Measurements from ENCODE around the gene OR1E2.
"Not testable (repeated sequence)": the region's sequence is repeated elsewhere in the genome, so short reads cannot be mapped to it uniquely, and the experiment has no call there.

Gene OR1E2

DNA sequence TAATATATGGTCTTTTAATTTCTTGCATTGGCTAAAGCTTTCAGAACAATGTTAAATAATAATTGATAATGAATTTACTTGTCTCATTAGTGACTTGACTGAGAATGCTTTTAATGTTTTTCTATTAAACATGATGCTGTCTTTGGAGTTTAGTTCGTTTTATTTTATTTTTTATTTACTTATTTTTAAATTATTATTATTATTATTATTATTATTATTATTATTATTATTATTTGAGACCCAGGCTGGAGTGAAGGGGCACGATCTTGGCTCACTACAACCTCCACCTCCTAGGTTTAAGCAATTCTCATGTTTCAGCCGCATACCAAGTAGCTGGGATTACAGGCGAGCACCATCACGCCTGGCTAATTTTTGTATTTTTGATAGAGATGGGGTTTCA, 18.0 kb downstream of the OR1E2 start:
- H3K27me3 ChIP-seq (ENCODE audit: control insufficient read depth in 3 of 3, insufficient read depth in 3 of 3, low read depth in 1 of 3, low read length in 3 of 3) = no peaks in the 10 kb centered on the region
- H4K91ac ChIP-seq (ENCODE audit: low read depth, low read length, poor library complexity) = no peak overlapping the region
- no peak overlapping the region for H3K18ac ChIP-seq (ENCODE audit: low read length)
- no peak overlapping the region for H3K4me3 ChIP-seq (ENCODE audit: low read length in 2 of 2)
- H2BK12ac ChIP-seq (ENCODE audit: low read length) = no peak overlapping the region
- no peak overlapping the region for H3K9ac ChIP-seq (ENCODE audit: low read depth, low read length, poor library complexity)
- no peaks in the 10 kb centered on the region for H3K9me3 ChIP-seq (replicated peaks in 1 of 2; ENCODE audit: control insufficient read depth in 2 of 2, insufficient read depth in 1 of 2, low read depth in 1 of 2, low read length in 2 of 2)
- no peaks in the 10 kb centered on the region for H3K36me3 ChIP-seq (replicated peaks in 1 of 2; ENCODE audit: control insufficient read depth in 2 of 2, insufficient read depth in 2 of 2, low read length in 2 of 2)
- no peaks in the 10 kb centered on the region for H3K4me1 ChIP-seq (ENCODE audit: control insufficient read depth in 2 of 2, insufficient read depth in 1 of 2, low read depth in 1 of 2, low read length in 2 of 2)
- H2BK15ac ChIP-seq (ENCODE audit: low read length) = no peak overlapping the region
- H2BK120ac ChIP-seq (ENCODE audit: low read depth, low read length) = no peak overlapping the region
- H3K27ac ChIP-seq (replicated peaks; ENCODE audit: low read length) = no peak overlapping the region
- H3K79me1 ChIP-seq (ENCODE audit: low read depth, low read length) = no peaks in the 10 kb centered on the region
- no peak for DNase-seq (ENCODE audit: low spot score)
- H3K14ac ChIP-seq (ENCODE audit: low read length) = no peak overlapping the region
- no peak overlapping the region for H3K4me2 ChIP-seq (ENCODE audit: insufficient read depth, low read length, poor library complexity, severe bottlenecking)
- no CpG with 5 or more reads among the region's 5 CpGs for WGBS, 2 donors (ENCODE audit: extremely low coverage in 2 of 2, insufficient read length in 2 of 2, insufficient replicate concordance in 1 of 2)
- H3K4ac ChIP-seq (ENCODE audit: low read length) = no peak overlapping the region
- no peak overlapping the region for H2BK5ac ChIP-seq (ENCODE audit: low read length)
- H3K23ac ChIP-seq (ENCODE audit: low read depth, low read length, poor library complexity) = no peak overlapping the region
- H4K8ac ChIP-seq (ENCODE audit: low read depth, low read length) = no peak overlapping the region
- H2AK5ac ChIP-seq (ENCODE audit: low read depth, low read length) = no peak overlapping the region
- no peak overlapping the region for H2AFZ ChIP-seq (ENCODE audit: low read length)

DNA sequence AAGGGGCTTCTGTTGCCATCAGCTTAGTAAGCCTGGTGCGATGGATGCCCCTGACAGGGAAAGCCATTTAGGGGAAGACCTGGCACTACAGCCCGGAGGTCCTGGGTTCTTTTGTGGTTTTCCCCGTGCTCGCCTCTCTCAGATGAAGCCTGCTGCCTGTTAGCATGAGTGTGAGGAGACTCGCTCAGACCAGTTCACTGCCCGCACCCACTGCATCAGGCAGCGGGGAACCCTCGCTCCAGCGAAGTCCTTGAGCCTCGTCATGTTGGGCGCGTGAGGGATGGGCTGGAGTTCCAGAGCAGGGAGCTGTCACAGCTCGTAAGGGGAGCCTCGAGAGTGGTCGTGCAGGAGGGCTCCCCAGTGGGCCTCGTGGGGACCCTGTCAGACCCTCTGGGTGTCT, 21.4 kb downstream of the OR1E2 start:
- not testable (repeated sequence) for H3K36me3 ChIP-seq (replicated peaks in 1 of 2; ENCODE audit: control insufficient read depth in 2 of 2, insufficient read depth in 2 of 2, low read length in 2 of 2); H2BK15ac ChIP-seq (ENCODE audit: low read length); DNase-seq (ENCODE audit: low spot score); H3K4me3 ChIP-seq (ENCODE audit: low read length in 2 of 2); H3K23ac ChIP-seq (ENCODE audit: low read depth, low read length, poor library complexity); H3K18ac ChIP-seq (ENCODE audit: low read length); H3K4me1 ChIP-seq (ENCODE audit: control insufficient read depth in 2 of 2, insufficient read depth in 1 of 2, low read depth in 1 of 2, low read length in 2 of 2); H3K4ac ChIP-seq (ENCODE audit: low read length); H4K91ac ChIP-seq (ENCODE audit: low read depth, low read length, poor library complexity); H2BK120ac ChIP-seq (ENCODE audit: low read depth, low read length); H4K8ac ChIP-seq (ENCODE audit: low read depth, low read length); H3K79me1 ChIP-seq (ENCODE audit: low read depth, low read length); H2AK5ac ChIP-seq (ENCODE audit: low read depth, low read length); H3K9me3 ChIP-seq (replicated peaks in 1 of 2; ENCODE audit: control insufficient read depth in 2 of 2, insufficient read depth in 1 of 2, low read depth in 1 of 2, low read length in 2 of 2); H2BK5ac ChIP-seq (ENCODE audit: low read length); H3K27ac ChIP-seq (replicated peaks; ENCODE audit: low read length); H3K9ac ChIP-seq (ENCODE audit: low read depth, low read length, poor library complexity); H3K27me3 ChIP-seq (ENCODE audit: control insufficient read depth in 3 of 3, insufficient read depth in 3 of 3, low read depth in 1 of 3, low read length in 3 of 3); H2AFZ ChIP-seq (ENCODE audit: low read length); H3K14ac ChIP-seq (ENCODE audit: low read length); H3K4me2 ChIP-seq (ENCODE audit: insufficient read depth, low read length, poor library complexity, severe bottlenecking); H2BK12ac ChIP-seq (ENCODE audit: low read length)
- WGBS, 2 donors (ENCODE audit: extremely low coverage in 2 of 2, insufficient read length in 2 of 2, insufficient replicate concordance in 1 of 2) = no CpG with 5 or more reads among the region's 16 CpGs

DNA sequence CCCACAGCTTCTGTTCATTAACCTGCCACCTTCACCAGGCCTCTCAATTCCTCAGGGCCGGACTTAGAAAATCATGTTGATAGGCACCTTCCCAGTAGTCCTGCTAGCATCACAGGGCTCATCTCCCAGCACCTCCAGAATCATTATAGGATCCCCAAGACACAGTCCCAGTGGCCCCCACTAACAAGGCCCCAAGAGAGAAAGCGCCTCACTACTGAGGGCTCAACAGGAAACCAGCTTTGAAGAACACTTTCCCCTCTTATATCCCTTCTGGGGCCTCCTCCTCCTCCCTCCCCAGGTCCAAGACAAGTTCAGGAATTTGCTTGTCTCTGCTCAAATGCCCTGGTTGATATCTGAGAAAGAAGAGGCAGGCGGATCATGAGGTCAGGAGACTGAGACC, 22.6 kb downstream of the OR1E2 start, which contains the start of gene OR3A3:
TSS of gene OR3A3 (plus strand) at position 301 of the 400 bp plus-strand sequence.
- H3K9ac ChIP-seq (ENCODE audit: low read depth, low read length, poor library complexity) = no peak within 1 kb of the TSS
- no peak within 1 kb of the TSS for H2BK5ac ChIP-seq (ENCODE audit: low read length)
- no peak within 1 kb of the TSS for H3K4me3 ChIP-seq (ENCODE audit: low read length in 2 of 2)
- no peak within 1 kb of the TSS for H2BK15ac ChIP-seq (ENCODE audit: low read length)
- DNase-seq (ENCODE audit: low spot score) = no peak
- no CpG with 5 or more reads among the region's 3 CpGs for WGBS, 2 donors (ENCODE audit: extremely low coverage in 2 of 2, insufficient read length in 2 of 2, insufficient replicate concordance in 1 of 2)
- H3K4me1 ChIP-seq (ENCODE audit: control insufficient read depth in 2 of 2, insufficient read depth in 1 of 2, low read depth in 1 of 2, low read length in 2 of 2) = no peaks in the 10 kb centered on the region
- H3K4ac ChIP-seq (ENCODE audit: low read length) = no peak within 1 kb of the TSS
- H2AK5ac ChIP-seq (ENCODE audit: low read depth, low read length) = no peak within 1 kb of the TSS
- no peak within 1 kb of the TSS for H3K23ac ChIP-seq (ENCODE audit: low read depth, low read length, poor library complexity)
- H3K79me1 ChIP-seq (ENCODE audit: low read depth, low read length) = no peaks in the 10 kb centered on the region
- H4K8ac ChIP-seq (ENCODE audit: low read depth, low read length) = no peak within 1 kb of the TSS
- H4K91ac ChIP-seq (ENCODE audit: low read depth, low read length, poor library complexity) = no peak within 1 kb of the TSS
- H3K14ac ChIP-seq (ENCODE audit: low read length) = no peak within 1 kb of the TSS
- no peak within 1 kb of the TSS for H3K4me2 ChIP-seq (ENCODE audit: insufficient read depth, low read length, poor library complexity, severe bottlenecking)
- no peaks in the 10 kb centered on the region for H3K9me3 ChIP-seq (replicated peaks in 1 of 2; ENCODE audit: control insufficient read depth in 2 of 2, insufficient read depth in 1 of 2, low read depth in 1 of 2, low read length in 2 of 2)
- H3K36me3 ChIP-seq (replicated peaks in 1 of 2; ENCODE audit: control insufficient read depth in 2 of 2, insufficient read depth in 2 of 2, low read length in 2 of 2) = no peaks in the 10 kb centered on the region
- H2BK12ac ChIP-seq (ENCODE audit: low read length) = no peak within 1 kb of the TSS
- H3K18ac ChIP-seq (ENCODE audit: low read length) = no peak within 1 kb of the TSS
- no peak within 1 kb of the TSS for H2BK120ac ChIP-seq (ENCODE audit: low read depth, low read length)
- H2AFZ ChIP-seq (ENCODE audit: low read length) = no peak within 1 kb of the TSS
- no peak within 1 kb of the TSS for H3K27ac ChIP-seq (replicated peaks; ENCODE audit: low read length)
- no peaks in the 10 kb centered on the region for H3K27me3 ChIP-seq (ENCODE audit: control insufficient read depth in 3 of 3, insufficient read depth in 3 of 3, low read depth in 1 of 3, low read length in 3 of 3)

DNA sequence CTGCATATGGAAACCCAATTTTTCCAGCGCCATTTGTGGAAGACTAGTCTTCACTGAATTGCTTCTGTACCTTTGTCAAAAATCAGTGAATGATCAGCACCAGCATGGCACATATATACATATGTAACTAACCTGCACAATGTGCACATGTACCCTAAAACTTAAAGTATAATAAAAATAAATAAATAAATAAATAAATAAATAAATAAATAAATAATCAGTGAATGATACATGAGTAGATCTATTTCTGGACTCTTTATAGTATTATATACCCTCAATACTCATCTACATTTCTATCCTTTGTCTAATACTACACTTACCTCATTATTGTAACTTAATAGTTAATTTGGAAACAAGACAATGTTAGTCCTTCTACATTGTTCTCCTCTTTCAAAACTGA, 29.8 kb downstream of the OR1E2 start:
- not testable (repeated sequence) for H3K27ac ChIP-seq (replicated peaks; ENCODE audit: low read length); H2BK120ac ChIP-seq (ENCODE audit: low read depth, low read length); DNase-seq (ENCODE audit: low spot score); H3K4ac ChIP-seq (ENCODE audit: low read length); H4K91ac ChIP-seq (ENCODE audit: low read depth, low read length, poor library complexity); H3K9ac ChIP-seq (ENCODE audit: low read depth, low read length, poor library complexity); H3K36me3 ChIP-seq (replicated peaks in 1 of 2; ENCODE audit: control insufficient read depth in 2 of 2, insufficient read depth in 2 of 2, low read length in 2 of 2); H3K14ac ChIP-seq (ENCODE audit: low read length); H3K23ac ChIP-seq (ENCODE audit: low read depth, low read length, poor library complexity); H2AK5ac ChIP-seq (ENCODE audit: low read depth, low read length); H3K18ac ChIP-seq (ENCODE audit: low read length); H2BK15ac ChIP-seq (ENCODE audit: low read length); H3K9me3 ChIP-seq (replicated peaks in 1 of 2; ENCODE audit: control insufficient read depth in 2 of 2, insufficient read depth in 1 of 2, low read depth in 1 of 2, low read length in 2 of 2); H2BK12ac ChIP-seq (ENCODE audit: low read length); H2BK5ac ChIP-seq (ENCODE audit: low read length); H3K4me2 ChIP-seq (ENCODE audit: insufficient read depth, low read length, poor library complexity, severe bottlenecking); H3K4me1 ChIP-seq (ENCODE audit: control insufficient read depth in 2 of 2, insufficient read depth in 1 of 2, low read depth in 1 of 2, low read length in 2 of 2); H4K8ac ChIP-seq (ENCODE audit: low read depth, low read length); H3K4me3 ChIP-seq (ENCODE audit: low read length in 2 of 2); H3K79me1 ChIP-seq (ENCODE audit: low read depth, low read length); H3K27me3 ChIP-seq (ENCODE audit: control insufficient read depth in 3 of 3, insufficient read depth in 3 of 3, low read depth in 1 of 3, low read length in 3 of 3); H2AFZ ChIP-seq (ENCODE audit: low read length)
- no CpG with 5 or more reads among the region's 1 CpG for WGBS, 2 donors (ENCODE audit: extremely low coverage in 2 of 2, insufficient read length in 2 of 2, insufficient replicate concordance in 1 of 2)
